ENCODE data around the gene ABLIM1. TPM values are rescaled to one million over a fixed set of nuclear protein-coding genes. Genes with fewer than 3 reads are reported as not detected.

Gene ABLIM1
- total RNA-seq, 4 donors from 2014 or later: 152 to 373 (median 209) TPM

DNA sequence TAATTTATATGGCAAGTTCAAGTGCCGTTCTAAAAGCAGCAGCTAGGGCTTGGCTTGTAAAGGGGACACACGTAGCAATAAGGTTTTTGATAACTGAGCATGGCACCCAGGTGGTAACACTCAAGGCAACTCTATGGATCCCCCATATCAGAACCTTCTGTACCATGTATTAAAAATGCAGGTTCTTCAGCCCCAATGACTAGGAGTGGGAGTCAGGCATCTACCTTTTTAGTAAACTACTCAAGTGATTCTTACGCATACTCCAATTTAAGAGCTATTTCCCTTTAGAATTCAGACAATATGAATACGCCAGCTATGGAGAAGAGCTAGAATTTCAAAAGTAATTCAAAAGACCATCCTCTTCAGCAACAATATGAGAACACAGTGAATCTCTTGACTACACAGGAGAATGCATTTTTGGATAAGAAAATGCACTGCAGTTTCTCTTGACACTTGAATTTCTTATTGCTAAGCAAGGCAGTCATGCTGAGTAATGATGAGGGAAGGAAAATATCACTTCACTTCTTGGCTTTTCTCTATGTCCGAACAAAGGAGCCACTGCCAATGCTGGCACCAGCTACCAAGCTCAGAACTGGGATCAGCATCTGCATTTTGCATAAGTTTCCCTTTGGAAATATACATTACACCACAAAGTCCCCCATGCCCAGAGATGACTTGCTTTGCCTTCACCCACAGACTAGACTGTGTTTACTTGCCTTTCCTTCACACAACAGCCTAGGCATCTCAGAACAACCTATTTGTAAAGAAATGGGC, 53.5 kb downstream of the ABLIM1 start:
- no peak for DNase-seq (ENCODE audit: low spot score in 2 of 2)
- TF ChIP-seq POLR2A (IDR thresholded peaks at IDR 0.05) (no peak), EP300 (IDR thresholded peaks at IDR 0.05) (no peak)
- TF ChIP-seq, protein P1, sequence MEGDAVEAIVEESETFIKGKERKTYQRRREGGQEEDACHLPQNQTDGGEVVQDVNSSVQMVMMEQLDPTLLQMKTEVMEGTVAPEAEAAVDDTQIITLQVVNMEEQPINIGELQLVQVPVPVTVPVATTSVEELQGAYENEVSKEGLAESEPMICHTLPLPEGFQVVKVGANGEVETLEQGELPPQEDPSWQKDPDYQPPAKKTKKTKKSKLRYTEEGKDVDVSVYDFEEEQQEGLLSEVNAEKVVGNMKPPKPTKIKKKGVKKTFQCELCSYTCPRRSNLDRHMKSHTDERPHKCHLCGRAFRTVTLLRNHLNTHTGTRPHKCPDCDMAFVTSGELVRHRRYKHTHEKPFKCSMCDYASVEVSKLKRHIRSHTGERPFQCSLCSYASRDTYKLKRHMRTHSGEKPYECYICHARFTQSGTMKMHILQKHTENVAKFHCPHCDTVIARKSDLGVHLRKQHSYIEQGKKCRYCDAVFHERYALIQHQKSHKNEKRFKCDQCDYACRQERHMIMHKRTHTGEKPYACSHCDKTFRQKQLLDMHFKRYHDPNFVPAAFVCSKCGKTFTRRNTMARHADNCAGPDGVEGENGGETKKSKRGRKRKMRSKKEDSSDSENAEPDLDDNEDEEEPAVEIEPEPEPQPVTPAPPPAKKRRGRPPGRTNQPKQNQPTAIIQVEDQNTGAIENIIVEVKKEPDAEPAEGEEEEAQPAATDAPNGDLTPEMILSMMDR (IDR thresholded peaks at IDR 0.05): no peak
- no peaks in the 10 kb centered on the region for H3K9me3 ChIP-seq
- H3K36me3 ChIP-seq: peaks cover 0 to 10% (median 0%) of the 10 kb centered on the region in 3 donors
- WGBS, 2 donors: 64 to 66% methylated on average over 5 of the region's 5 CpGs
- H3K27ac ChIP-seq: peak overlapping the region in 2 of 4 donors; percentile 67 to 68
- H3K4me1 ChIP-seq: peaks cover 0 to 42% (median 9%) of the 10 kb centered on the region in 4 donors
- no peaks in the 10 kb centered on the region for H3K27me3 ChIP-seq
- no peak overlapping the region for H3K4me3 ChIP-seq

DNA sequence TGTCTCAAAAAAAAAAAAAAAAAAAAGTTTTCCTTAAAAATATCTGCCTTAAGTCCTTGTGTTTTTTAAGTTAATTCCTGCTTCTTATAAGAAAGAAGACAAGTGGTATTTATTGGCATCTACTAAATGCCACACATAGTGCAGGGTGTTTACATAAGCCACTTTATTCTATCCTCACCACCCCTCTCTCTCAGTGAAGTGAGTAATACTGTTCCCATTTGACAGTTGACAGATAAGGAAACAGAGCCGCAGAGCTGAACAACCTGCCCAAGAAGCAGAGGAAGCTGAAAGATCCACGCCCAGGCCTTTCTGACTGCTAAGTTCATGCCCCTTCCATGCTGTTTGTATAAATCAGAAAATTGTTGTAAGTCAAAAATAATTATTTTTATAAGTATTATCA, 54.1 kb downstream of the ABLIM1 start:
- H3K4me3 ChIP-seq: no peak overlapping the region
- peaks cover 0 to 10% (median 0%) of the 10 kb centered on the region in 3 donors for H3K36me3 ChIP-seq
- peak overlapping the region in 1 of 4 donors; percentile 67 for H3K27ac ChIP-seq
- 75 to 76% methylated on average over 2 of the region's 2 CpGs for WGBS, 2 donors
- H3K27me3 ChIP-seq: no peaks in the 10 kb centered on the region
- no peak for DNase-seq (ENCODE audit: low spot score in 2 of 2)
- H3K4me1 ChIP-seq: peaks cover 0 to 36% (median 9%) of the 10 kb centered on the region in 4 donors
- no peaks in the 10 kb centered on the region for H3K9me3 ChIP-seq
- TF ChIP-seq EP300 (IDR thresholded peaks at IDR 0.05) (no peak), POLR2A (IDR thresholded peaks at IDR 0.05) (no peak)
- TF ChIP-seq, protein P1 (IDR thresholded peaks at IDR 0.05): no peak

DNA sequence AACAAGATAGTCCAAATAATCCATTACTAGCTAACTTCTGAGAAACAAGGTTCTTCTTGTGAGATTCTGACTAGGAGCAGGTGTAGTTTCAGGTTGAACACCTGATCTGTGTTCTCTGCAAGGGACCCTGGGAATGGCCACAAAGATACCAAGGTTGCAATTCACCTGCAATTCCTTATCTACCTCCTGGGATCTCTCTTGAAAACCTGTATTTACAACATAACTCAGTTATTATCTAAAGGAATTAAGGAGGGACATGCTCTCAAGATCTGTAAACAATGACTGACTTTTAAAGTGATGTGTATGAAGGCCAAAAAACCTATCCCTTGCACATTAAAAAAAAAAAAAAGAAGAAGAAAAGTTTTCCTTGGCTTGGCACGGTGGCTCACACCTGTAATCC, 54.8 kb downstream of the ABLIM1 start:
- Histone ChIP-seq H3K4me3 (no peak overlapping the region), H3K27ac (peak overlapping the region in 1 of 4 donors; percentile 1), H3K4me1 (peaks cover 0 to 32% (median 9%) of the 10 kb centered on the region in 4 donors), H3K36me3 (peaks cover 0 to 10% (median 0%) of the 10 kb centered on the region in 3 donors), H3K9me3 (no peaks in the 10 kb centered on the region), H3K27me3 (no peaks in the 10 kb centered on the region)
- DNase-seq (ENCODE audit: low spot score in 2 of 2): no peak
- WGBS, 2 donors: 88% methylated on average over 1 of the region's 1 CpG
- TF ChIP-seq, protein P1 (IDR thresholded peaks at IDR 0.05): no peak
- TF ChIP-seq EP300 (IDR thresholded peaks at IDR 0.05) (no peak), POLR2A (IDR thresholded peaks at IDR 0.05) (no peak)

DNA sequence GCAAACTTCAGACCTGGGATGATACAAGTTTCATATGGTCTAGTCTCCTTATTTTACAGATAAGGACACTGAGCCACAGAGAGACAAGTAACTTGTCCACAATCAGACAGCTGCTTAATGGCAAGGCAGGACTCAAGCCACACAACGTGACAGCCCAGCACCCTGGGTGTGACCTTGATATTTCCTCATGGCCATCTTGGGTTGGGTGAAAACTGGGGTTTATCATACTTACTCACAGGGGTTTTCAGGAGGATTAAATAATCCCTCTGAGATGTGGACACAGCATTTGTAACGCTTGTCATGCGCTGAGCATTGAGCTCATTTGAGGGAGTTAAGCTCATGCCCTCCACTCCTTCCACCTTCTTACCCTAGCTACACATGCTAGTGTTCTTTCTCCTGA, 58.0 kb downstream of the ABLIM1 start:
- no peak overlapping the region for H3K27ac ChIP-seq
- no peak for TF ChIP-seq EP300 (IDR thresholded peaks at IDR 0.05)
- TF ChIP-seq, protein P1 (IDR thresholded peaks at IDR 0.05): no peak
- TF ChIP-seq POLR2A (IDR thresholded peaks at IDR 0.05): no peak
- H3K27me3 ChIP-seq: no peaks in the 10 kb centered on the region
- no peak overlapping the region for H3K4me3 ChIP-seq
- 94 to 95% methylated on average over 3 of the region's 3 CpGs for WGBS, 2 donors
- peaks cover 0 to 17% (median 8%) of the 10 kb centered on the region in 4 donors for H3K4me1 ChIP-seq
- DNase-seq (ENCODE audit: low spot score in 2 of 2): no peak
- H3K36me3 ChIP-seq: peaks cover 0 to 10% (median 0%) of the 10 kb centered on the region in 3 donors
- no peaks in the 10 kb centered on the region for H3K9me3 ChIP-seq

DNA sequence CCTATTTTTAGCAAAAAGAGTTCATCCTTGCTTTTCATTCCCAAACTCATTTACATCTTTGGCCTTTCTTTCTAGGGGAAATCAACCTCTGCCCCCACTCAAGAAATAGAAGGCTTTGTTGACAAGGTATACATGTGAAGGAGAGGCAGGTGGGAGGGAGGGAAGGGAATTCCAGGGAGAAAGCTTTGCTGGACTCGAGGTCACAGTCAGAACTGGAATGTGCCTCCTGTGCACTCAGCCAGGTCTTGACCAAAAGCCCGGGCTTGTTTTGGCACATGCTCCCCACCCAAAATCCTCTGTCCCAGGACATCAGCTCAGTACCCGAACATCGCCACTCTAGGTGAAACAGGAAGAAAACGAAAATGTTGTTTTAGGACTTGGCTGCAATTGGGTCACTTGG, 61.3 kb downstream of the ABLIM1 start:
- Histone ChIP-seq H3K27me3 (no peaks in the 10 kb centered on the region), H3K9me3 (peaks cover 0 to 9% (median 0%) of the 10 kb centered on the region in 4 donors), H3K36me3 (peaks cover 0 to 16% (median 0%) of the 10 kb centered on the region in 3 donors), H3K27ac (no peak overlapping the region), H3K4me3 (no peak overlapping the region), H3K4me1 (no peaks in the 10 kb centered on the region)
- TF ChIP-seq POLR2A (IDR thresholded peaks at IDR 0.05) (no peak), EP300 (IDR thresholded peaks at IDR 0.05) (no peak)
- TF ChIP-seq, protein P1 (IDR thresholded peaks at IDR 0.05): no peak
- 85 to 88% methylated on average over 5 of the region's 5 CpGs for WGBS, 2 donors
- DNase-seq (ENCODE audit: low spot score in 2 of 2): no peak
